Measurements from ENCODE around the gene RFX8. TPM values are rescaled to one million over a fixed set of nuclear protein-coding genes. Genes with fewer than 3 reads are reported as not detected.

Gene RFX8
- total and polyA plus RNA-seq, 2 of the 4 experiments (the other 2 are of a cell fraction), result 2.9 to 5.3 TPM

DNA sequence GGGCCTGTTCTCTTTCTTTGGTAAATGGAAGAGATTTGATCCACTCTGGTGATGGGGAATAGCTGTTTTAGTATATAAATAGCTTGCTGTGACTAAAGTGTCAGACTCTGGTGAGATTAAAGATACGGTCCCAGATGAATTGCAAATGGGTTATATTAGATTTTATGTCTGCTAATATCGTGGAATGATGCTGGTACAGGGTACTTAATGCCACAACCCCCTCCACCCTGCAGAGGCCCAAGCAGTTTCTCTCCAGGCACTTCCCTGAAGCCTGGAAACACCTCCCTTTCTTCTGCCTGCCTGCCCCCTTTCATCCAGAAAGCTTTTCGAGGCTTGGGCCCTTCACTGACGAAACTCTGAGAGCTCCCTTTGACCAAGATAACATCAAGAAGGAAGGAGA is 21.4 kb upstream of the RFX8 start:
- 0 out of 2 replicates have a peak, but pooled peaks cover 3% of the 10 kb centered on the region for H3K9me1 ChIP-seq (ENCODE audit: insufficient read depth, low read length)
- no peak overlapping the region for H2BK20ac ChIP-seq (ENCODE audit: low read depth, low read length)
- TF ChIP-seq CEBPB (IDR thresholded peaks at IDR 0.05; ENCODE audit: low read depth, low read length) (no peak), POLR2A (IDR thresholded peaks at IDR 0.05; ENCODE audit: low read depth, low read length) (no peak)
- no peaks in the 10 kb centered on the region for H3K9me3 ChIP-seq (ENCODE audit: control insufficient read depth, insufficient read depth, low read length)
- no peaks in the 10 kb centered on the region for H3K27me3 ChIP-seq (ENCODE audit: control insufficient read depth, insufficient read depth, low read length)
- H3K27ac ChIP-seq (ENCODE audit: insufficient read depth, low read length), result no peak overlapping the region
- H3K14ac ChIP-seq (replicated peaks; ENCODE audit: low read depth, low read length), result no peak overlapping the region
- H3K4me3 ChIP-seq (ENCODE audit: insufficient read depth, low read depth, low read length), result no peak overlapping the region
- no peak overlapping the region for H2BK5ac ChIP-seq (ENCODE audit: low read depth, low read length, poor library complexity, severe bottlenecking)
- DNase-seq (no peak), ATAC-seq (ENCODE audit: low read depth) (no peak)
- H3K56ac ChIP-seq (ENCODE audit: extremely low read depth, insufficient read depth, low read length), result no peak overlapping the region
- H4K5ac ChIP-seq (ENCODE audit: low read depth, low read length), result no peak overlapping the region
- H3K4me2 ChIP-seq (ENCODE audit: low read depth, low read length), result no peak overlapping the region
- H2BK120ac ChIP-seq (ENCODE audit: low read depth, low read length), result no peak overlapping the region
- dilution Hi-C loops (cut with HindIII; ENCODE audit: low sequenced_read_pairs, unreplicated experiment) (no loop called here), in situ Hi-C loops (cut with MboI; ENCODE audit: low sequenced_read_pairs) (no loop called here), intact Hi-C loops (cut with micrococcal nuclease) (no loop called here)
- peaks cover 4% of the 10 kb centered on the region for H3K4me1 ChIP-seq (ENCODE audit: control insufficient read depth, insufficient read depth, low read length)
- ChIA-PET CTCF (no interaction called here), POLR2A (ENCODE audit: unreplicated experiment) (no interaction called here)
- H4K20me1 ChIP-seq (ENCODE audit: insufficient read depth, low read length), result no peaks in the 10 kb centered on the region
- H3K23ac ChIP-seq (ENCODE audit: low read depth, low read length), result no peak overlapping the region
- no peak overlapping the region for H2AK9ac ChIP-seq (replicated peaks; ENCODE audit: low read depth, low read length, poor library complexity)
- no peak overlapping the region for H3K9ac ChIP-seq (ENCODE audit: low read depth, low read length)
- no TSS peak for BruUV-seq (replicated peaks)
- no peak overlapping the region for H3K18ac ChIP-seq (ENCODE audit: low read depth, low read length)
- no peak overlapping the region for H4K8ac ChIP-seq (ENCODE audit: low read depth in 2 of 2, low read length in 2 of 2)
- no peak overlapping the region for H2AFZ ChIP-seq (replicated peaks; ENCODE audit: low read length, poor library complexity)
- WGBS, 2 experiments (ENCODE audit: extremely low coverage in 2 of 2, insufficient read length in 1 of 2), result no CpG with 5 or more reads among the region's 4 CpGs
- H3K4ac ChIP-seq (ENCODE audit: low read depth, low read length), result no peak overlapping the region
- no peaks in the 10 kb centered on the region; a peak in 1 of 4 replicates for H3K79me1 ChIP-seq (ENCODE audit: low read depth in 1 of 2, low read length in 2 of 2)
- no peak overlapping the region for H2AK5ac ChIP-seq (ENCODE audit: low read depth, low read length)
- no peaks in the 10 kb centered on the region for H3K36me3 ChIP-seq (ENCODE audit: control insufficient read depth, insufficient read depth, low read length)
- H4K91ac ChIP-seq (ENCODE audit: insufficient read depth, low read depth, low read length), result no peak overlapping the region
- H2BK15ac ChIP-seq (ENCODE audit: low read depth, low read length), result no peak overlapping the region

All from IMR-90 (cell line).